HL-60 (cell line): ENCODE results near the gene PIM2.

Experiments used
- CTCF ChIP-seq: IDR thresholded peaks from one replicate; pipeline ENCODE4 v1.5.1; 2011; ENCODE audit warnings: low read length, control low read depth, inconsistent platforms; ENCODE audit not compliant: insufficient read depth
- POLR2AphosphoS5 ChIP-seq: IDR thresholded peaks from 2 replicates; pipeline ENCODE4 v1.6.1; 2012; ENCODE audit warnings: low read depth
- REST ChIP-seq: IDR thresholded peaks from 2 replicates; pipeline ENCODE4 v1.6.1; 2012; ENCODE audit warnings: low read depth; ENCODE audit not compliant: insufficient replicate concordance

GRCh38 chrX:48891402-48892288, 27.2 kb downstream of the PIM2 start:
- TF ChIP-seq CTCF, result no peak
- no peak for TF ChIP-seq REST
- TF ChIP-seq POLR2AphosphoS5, result no peak
